ENCODE results near the gene RFLNA. TPM values are rescaled to one million over a fixed set of nuclear protein-coding genes. Genes with fewer than 3 reads are reported as not detected.
A peak's percentile ranks its signal among the peaks of the same experiment; 100 is the strongest.

Gene RFLNA
- total and polyA plus RNA-seq, 5 donors: 0.22 to 0.82 (median 0.61) TPM

DNA sequence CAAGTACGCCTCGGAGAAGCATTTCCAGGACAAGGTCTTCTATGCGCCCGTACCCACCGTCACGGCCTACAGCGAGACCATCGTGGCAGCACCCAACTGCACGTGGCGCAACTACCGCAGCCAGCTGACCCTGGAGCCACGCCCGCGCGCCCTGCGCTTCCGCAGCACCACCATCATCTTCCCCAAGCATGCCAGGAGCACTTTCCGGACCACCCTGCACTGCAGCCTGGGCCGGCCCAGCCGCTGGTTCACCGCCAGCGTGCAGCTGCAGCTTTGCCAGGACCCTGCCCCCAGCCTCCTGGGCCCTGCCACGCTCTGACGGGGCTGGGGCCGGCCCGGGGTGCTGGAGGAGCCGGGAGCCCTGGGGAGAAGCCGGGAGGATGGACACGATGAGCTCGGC, 19.3 kb downstream of the RFLNA start:
- H3K4me1 ChIP-seq (ENCODE audit: control insufficient read depth, insufficient read depth, low read length): no peaks in the 10 kb centered on the region
- H3K27me3 ChIP-seq (ENCODE audit: control insufficient read depth, insufficient read depth): no peaks in the 10 kb centered on the region
- no peak overlapping the region for H3K4me3 ChIP-seq (ENCODE audit: low read length)
- H3K27ac ChIP-seq (ENCODE audit: low read length): no peak overlapping the region
- DNase-seq (peak in 1 of 3 donors; percentile 37), ATAC-seq (no peak)
- intact Hi-C loops (cut with DNase I): no loop called here
- 95% methylated on average over 30 of the region's 30 CpGs for WGBS
- no peaks in the 10 kb centered on the region for H3K9me3 ChIP-seq (ENCODE audit: control insufficient read depth, low read length)

- H3K27me3 ChIP-seq (ENCODE audit: control insufficient read depth, insufficient read depth): no peaks in the 10 kb centered on the region
- 80% methylated on average over 9 of the region's 9 CpGs for WGBS
- no peak overlapping the region for H3K27ac ChIP-seq (ENCODE audit: low read length)
- DNase-seq (peak in 1 of 3 donors; percentile 33), ATAC-seq (no peak)
- no peaks in the 10 kb centered on the region for H3K9me3 ChIP-seq (ENCODE audit: control insufficient read depth, low read length)
- no peaks in the 10 kb centered on the region for H3K4me1 ChIP-seq (ENCODE audit: control insufficient read depth, insufficient read depth, low read length)
- intact Hi-C loops (cut with DNase I): loop anchor here in 2 of 4 donors (5.0 kb wide), 1 partner anchor 257 kb away; no protein-coding TSS in a partner anchor
- no peak overlapping the region for H3K4me3 ChIP-seq (ENCODE audit: low read length)
Observed at GRCh38 chr12:124314766-124315165, 19.9 kb downstream of the RFLNA start.

DNA sequence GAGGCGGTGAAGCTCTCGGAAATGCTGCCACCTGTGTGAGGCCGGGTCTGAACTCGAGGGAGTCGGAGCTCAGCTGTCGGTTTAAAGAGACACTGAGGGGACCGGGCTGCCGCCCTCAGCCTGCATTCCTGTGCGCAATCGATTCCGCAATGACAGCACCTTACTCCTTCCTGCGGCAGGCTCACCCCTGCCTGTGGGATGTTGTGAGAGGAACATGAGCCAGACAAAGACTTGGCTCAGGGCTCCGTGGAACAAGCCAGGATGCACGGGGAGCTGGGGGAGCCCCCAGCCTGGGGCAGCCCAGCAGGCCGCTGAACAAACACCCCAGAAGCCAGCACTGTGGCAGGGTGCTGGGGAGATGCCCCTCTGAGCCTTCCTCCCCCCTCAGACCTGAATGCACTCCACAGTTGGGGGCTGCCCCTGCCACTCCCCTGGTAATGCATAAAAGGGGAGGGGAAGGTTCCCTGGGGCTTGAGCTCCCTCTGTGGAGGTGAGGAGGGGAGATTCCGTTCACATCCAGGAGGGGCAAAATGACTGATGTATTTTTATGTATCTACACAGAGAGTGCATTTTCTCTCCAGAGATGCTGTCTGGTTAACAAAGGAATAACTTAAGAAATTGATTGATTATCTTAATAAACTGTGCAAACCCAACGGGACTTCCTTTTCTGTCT, 20.6 kb downstream of the RFLNA start:
- intact Hi-C loops (cut with DNase I): loop anchor here in 2 of 4 donors (5.0 kb wide), 1 partner anchor 258 kb away; no protein-coding TSS in a partner anchor
- H3K4me3 ChIP-seq (ENCODE audit: low read length): no peak overlapping the region
- H3K4me1 ChIP-seq (ENCODE audit: control insufficient read depth, insufficient read depth, low read length): no peaks in the 10 kb centered on the region
- H3K27me3 ChIP-seq (ENCODE audit: control insufficient read depth, insufficient read depth): no peaks in the 10 kb centered on the region
- ATAC-seq (no peak), DNase-seq (peak in 1 of 3 donors; percentile 30)
- no peak overlapping the region for H3K27ac ChIP-seq (ENCODE audit: low read length)
- no peaks in the 10 kb centered on the region for H3K9me3 ChIP-seq (ENCODE audit: control insufficient read depth, low read length)
- WGBS: 72% methylated on average over 17 of the region's 17 CpGs

DNA sequence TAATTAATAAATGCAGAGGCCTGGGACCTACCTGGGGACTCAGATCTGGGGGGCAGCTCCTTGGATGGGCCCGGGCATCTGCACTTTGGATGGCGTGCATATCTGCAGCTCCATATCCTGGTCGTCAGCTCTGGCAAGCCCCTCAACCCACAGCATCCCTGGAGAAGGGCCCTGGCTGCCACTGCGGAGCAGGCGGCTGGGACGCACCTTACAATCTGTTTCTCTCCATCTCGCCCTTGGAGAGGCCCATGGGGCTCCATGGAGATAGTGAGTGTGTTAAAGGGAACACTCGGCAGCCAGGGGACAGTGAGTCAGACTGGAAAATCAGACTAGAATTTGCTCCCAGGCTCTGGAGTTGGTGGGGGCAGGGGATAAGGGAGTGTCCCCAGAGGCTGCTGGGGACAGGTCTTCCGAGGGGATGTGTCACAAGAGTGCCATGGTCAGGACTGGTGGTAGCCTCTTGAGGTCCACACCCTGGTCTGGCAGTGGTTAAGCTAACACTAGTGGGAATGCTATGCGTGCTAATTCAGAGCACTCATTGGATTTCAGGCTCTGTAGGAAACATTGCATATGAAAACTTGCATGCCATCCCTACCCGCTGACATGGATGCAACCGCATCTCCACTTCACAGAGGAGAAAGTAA, 21.5 kb downstream of the RFLNA start:
- no peaks in the 10 kb centered on the region for H3K9me3 ChIP-seq (ENCODE audit: control insufficient read depth, low read length)
- 83% methylated on average over 12 of the region's 12 CpGs for WGBS
- H3K4me1 ChIP-seq (ENCODE audit: control insufficient read depth, insufficient read depth, low read length): no peaks in the 10 kb centered on the region
- DNase-seq (peak in 1 of 3 donors; percentile 38), ATAC-seq (no peak)
- intact Hi-C loops (cut with DNase I): loop anchor here in 2 of 4 donors (5.0 kb wide), 1 partner anchor 259 kb away; no protein-coding TSS in a partner anchor
- H3K4me3 ChIP-seq (ENCODE audit: low read length): no peak overlapping the region
- no peaks in the 10 kb centered on the region for H3K27me3 ChIP-seq (ENCODE audit: control insufficient read depth, insufficient read depth)
- H3K27ac ChIP-seq (ENCODE audit: low read length): no peak overlapping the region

DNA sequence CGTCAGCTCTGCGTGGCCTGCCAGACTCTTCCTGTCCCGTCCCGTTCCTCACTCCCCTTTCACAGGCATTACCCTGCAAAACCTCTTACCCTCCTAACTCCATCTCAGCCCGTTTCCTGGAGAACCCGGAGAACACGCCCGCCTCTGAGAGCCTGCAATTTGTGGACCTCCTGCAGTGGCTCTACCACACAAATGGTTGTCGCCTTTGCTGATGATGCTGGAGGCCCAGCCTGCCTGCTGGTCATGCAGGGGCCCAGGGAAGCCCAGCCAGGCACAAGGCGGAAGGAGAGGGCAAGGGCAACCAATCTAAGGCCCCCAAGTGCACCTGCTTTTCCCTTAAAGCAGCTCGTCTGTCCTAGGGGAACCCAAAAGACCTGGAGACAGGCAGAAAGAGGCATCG, 22.5 kb downstream of the RFLNA start:
- H3K27ac ChIP-seq (ENCODE audit: low read length): no peak overlapping the region
- intact Hi-C loops (cut with DNase I): loop anchor here in 2 of 4 donors (5.0 kb wide), 1 partner anchor 260 kb away; no protein-coding TSS in a partner anchor
- 73% methylated on average over 12 of the region's 12 CpGs for WGBS
- peak in 1 of 3 donors; percentile 16 for DNase-seq
- H3K9me3 ChIP-seq (ENCODE audit: control insufficient read depth, low read length): no peaks in the 10 kb centered on the region
- no peaks in the 10 kb centered on the region for H3K4me1 ChIP-seq (ENCODE audit: control insufficient read depth, insufficient read depth, low read length)
- H3K4me3 ChIP-seq (ENCODE audit: low read length): no peak overlapping the region
- no peak for ATAC-seq
- no peaks in the 10 kb centered on the region for H3K27me3 ChIP-seq (ENCODE audit: control insufficient read depth, insufficient read depth)

- intact Hi-C loops (cut with DNase I): loop anchor here in 2 of 4 donors (5.0 kb wide), 1 partner anchor 261 kb away; no protein-coding TSS in a partner anchor
- WGBS: 64% methylated on average over 25 of the region's 25 CpGs
- no peak overlapping the region for H3K4me3 ChIP-seq (ENCODE audit: low read length)
- H3K27ac ChIP-seq (ENCODE audit: low read length): no peak overlapping the region
- H3K27me3 ChIP-seq (ENCODE audit: control insufficient read depth, insufficient read depth): no peaks in the 10 kb centered on the region
- H3K9me3 ChIP-seq (ENCODE audit: control insufficient read depth, low read length): no peaks in the 10 kb centered on the region
- no peak for ATAC-seq
- peak in 1 of 3 donors; percentile 42 for DNase-seq
- H3K4me1 ChIP-seq (ENCODE audit: control insufficient read depth, insufficient read depth, low read length): no peaks in the 10 kb centered on the region
Observed at GRCh38 chr12:124318278-124319020, 23.6 kb downstream of the RFLNA start.

GRCh38 chr12:124319368-124320050, 24.6 kb downstream of the RFLNA start:
- intact Hi-C loops (cut with DNase I): loop anchor here (5.0 to 10.0 kb wide), 4 partner anchors 262 to 445 kb away; no protein-coding TSS in a partner anchor
- no peak for ATAC-seq
- no peaks in the 10 kb centered on the region for H3K27me3 ChIP-seq (ENCODE audit: control insufficient read depth, insufficient read depth)
- WGBS: 54% methylated on average over 11 of the region's 11 CpGs
- DNase-seq: peak in 1 of 3 donors; percentile 28
- no peaks in the 10 kb centered on the region for H3K4me1 ChIP-seq (ENCODE audit: control insufficient read depth, insufficient read depth, low read length)
- H3K9me3 ChIP-seq (ENCODE audit: control insufficient read depth, low read length): peaks cover 2% of the 10 kb centered on the region
- H3K4me3 ChIP-seq (ENCODE audit: low read length): no peak overlapping the region
- no peak overlapping the region for H3K27ac ChIP-seq (ENCODE audit: low read length)

GRCh38 chr12:124321040-124321481, 26.2 kb downstream of the RFLNA start:
- 32% methylated on average over 6 of the region's 6 CpGs for WGBS
- H3K9me3 ChIP-seq (ENCODE audit: control insufficient read depth, low read length): peaks cover 2% of the 10 kb centered on the region
- H3K27me3 ChIP-seq (ENCODE audit: control insufficient read depth, insufficient read depth): no peaks in the 10 kb centered on the region
- DNase-seq: peak; percentile 68 to 89 (median 89)
- peak; percentile 75 to 82 for ATAC-seq
- no peak overlapping the region for H3K4me3 ChIP-seq (ENCODE audit: low read length)
- intact Hi-C loops (cut with DNase I): loop anchor here (5.0 to 10.0 kb wide), 4 partner anchors 264 to 444 kb away; no protein-coding TSS in a partner anchor
- no peak overlapping the region for H3K27ac ChIP-seq (ENCODE audit: low read length)
- H3K4me1 ChIP-seq (ENCODE audit: control insufficient read depth, insufficient read depth, low read length): no peaks in the 10 kb centered on the region

- Histone ChIP-seq H3K4me1 (ENCODE audit: control insufficient read depth, insufficient read depth, low read length) (no peaks in the 10 kb centered on the region), H3K27ac (ENCODE audit: low read length) (no peak overlapping the region), H3K27me3 (ENCODE audit: control insufficient read depth, insufficient read depth) (no peaks in the 10 kb centered on the region), H3K4me3 (ENCODE audit: low read length) (no peak overlapping the region), H3K9me3 (ENCODE audit: control insufficient read depth, low read length) (peaks cover 2% of the 10 kb centered on the region)
- DNase-seq (peak in 1 of 3 donors; percentile 67), ATAC-seq (peak; percentile 28 to 38)
- intact Hi-C loops (cut with DNase I): loop anchor here (5.0 to 10.0 kb wide), 4 partner anchors 264 to 443 kb away; no protein-coding TSS in a partner anchor
- 71% methylated on average over 7 of the region's 7 CpGs for WGBS
Observed at GRCh38 chr12:124321556-124322270, 26.8 kb downstream of the RFLNA start.

Data from right cardiac atrium (tissue), 5 donors.